C4-2B (cell line): Measurements from ENCODE around the gene RGL4.
"Not testable (repeated sequence)": the region's sequence is repeated elsewhere in the genome, so short reads cannot be mapped to it uniquely, and the experiment has no call there.

Experiments
- H3K27ac ChIP-seq: fragments of 450-650 bp; 2 replicates; pipeline ENCODE4 v1.5.1; 2017
- CTCF ChIP-seq: fragments of 450-650 bp; conservative IDR thresholded peaks from 2 replicates; pipeline ENCODE4 v1.5.1; 2017; ENCODE audit warnings: mild to moderate bottlenecking
- ZFX ChIP-seq: fragments of 450-650 bp; IDR thresholded peaks from 2 replicates; pipeline ENCODE4 v1.6.1; 2017

The RGL4 gene

GRCh38 chr22:23670378-23671295, 20.2 kb upstream of the RGL4 start:
- no peak overlapping the region for H3K27ac ChIP-seq
- TF ChIP-seq ZFX (no peak), CTCF (no peak)

GRCh38 chr22:23671387-23671786, 19.4 kb upstream of the RGL4 start:
- not testable (repeated sequence) for H3K27ac ChIP-seq

- H3K27ac ChIP-seq = not testable (repeated sequence)
Observed at GRCh38 chr22:23672307-23673049, 18.3 kb upstream of the RGL4 start.

- no peak overlapping the region for H3K27ac ChIP-seq
- TF ChIP-seq ZFX = no peak
- TF ChIP-seq CTCF = no peak
Observed at GRCh38 chr22:23673050-23673620, 17.7 kb upstream of the RGL4 start.

GRCh38 chr22:23673826-23674690, 16.8 kb upstream of the RGL4 start:
- no peak overlapping the region for H3K27ac ChIP-seq
- no peak for TF ChIP-seq CTCF
- TF ChIP-seq ZFX = no peak

- H3K27ac ChIP-seq = not testable (repeated sequence)
Observed at GRCh38 chr22:23674886-23675501, 15.8 kb upstream of the RGL4 start.

GRCh38 chr22:23675502-23676415, 15.1 kb upstream of the RGL4 start:
- TF ChIP-seq ZFX = no peak
- no peak for TF ChIP-seq CTCF
- no peak overlapping the region for H3K27ac ChIP-seq

GRCh38 chr22:23676841-23677700, 13.7 kb upstream of the RGL4 start:
- H3K27ac ChIP-seq = not testable (repeated sequence)
